Skeletal muscle cell (primary cell): Measurements from ENCODE around the gene TMEM200A.
A peak's percentile ranks its signal among the peaks of the same experiment; 100 is the strongest.
"Not testable (repeated sequence)": the region's sequence is repeated elsewhere in the genome, so short reads cannot be mapped to it uniquely, and the experiment has no call there.

Experiments
- DNase-seq: peaks from one replicate; pipeline ENCODE4 v3.0.0-alpha.2; 2010; ENCODE audit warnings: low read depth
- H3K4me3 ChIP-seq: 2 replicates; pipeline ENCODE4 v1.5.1; 2011; ENCODE audit warnings: low read depth, mild to moderate bottlenecking, control low read depth, low read length, moderate library complexity

TMEM200A gene

GRCh38 chr6:130365166-130366106 is at the start of gene TMEM200A:
Gene TMEM200A, plus strand, starts transcription at chr6:130366017. Its CDS starts 74,406 bp downstream, at chr6:130440423.
- H3K4me3 ChIP-seq = peak within 1 kb of the TSS; percentile 78
- no peak for DNase-seq

DNA sequence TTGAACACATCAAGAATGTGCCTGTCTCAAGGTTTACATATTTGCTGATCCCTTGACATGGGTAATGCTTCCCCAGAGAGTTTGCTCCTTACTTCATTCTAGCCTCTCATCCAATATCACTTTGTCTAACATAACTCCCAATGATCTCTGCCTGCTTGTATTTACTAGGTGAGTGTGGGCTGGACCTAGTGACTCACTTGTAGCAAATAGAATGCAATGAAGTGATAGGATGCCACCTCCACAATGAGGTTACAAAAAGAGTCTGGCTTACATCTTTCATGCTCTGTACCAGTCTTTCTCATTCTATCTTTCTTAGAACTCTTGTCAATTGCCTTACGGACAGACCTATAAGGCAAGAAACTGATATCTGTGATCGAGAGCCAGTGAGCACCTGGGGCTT is 44.9 kb upstream of the TMEM200A start:
- no peak for DNase-seq

DNA sequence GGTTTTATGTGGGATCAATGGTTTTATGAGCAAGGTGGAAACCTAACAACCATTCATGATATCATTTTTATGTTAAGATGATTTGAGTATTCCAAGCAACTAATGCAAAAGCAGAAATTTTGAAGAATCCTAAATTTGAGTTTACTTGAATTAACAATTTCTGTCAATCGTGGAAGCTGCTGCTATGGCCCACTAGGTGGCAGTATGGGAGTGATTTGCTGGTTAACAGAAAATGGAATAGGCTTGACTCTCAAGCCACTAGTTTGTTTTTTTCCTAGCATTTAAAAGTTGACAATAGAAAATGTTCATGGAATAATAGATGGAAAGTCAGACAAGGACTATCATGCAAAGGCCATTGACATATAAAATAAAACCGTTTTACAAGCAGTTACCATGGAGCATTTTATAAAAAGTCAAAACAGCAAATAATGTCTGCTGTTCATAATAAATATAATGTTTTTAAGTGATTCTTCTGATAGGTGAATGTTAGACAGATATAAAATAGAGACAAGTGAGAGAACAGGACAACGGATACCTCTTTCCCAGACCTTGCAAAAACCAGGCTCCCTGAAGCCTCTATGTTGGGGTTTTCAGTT is 43.0 kb upstream of the TMEM200A start:
- H3K4me3 ChIP-seq = no peak overlapping the region

More for the DNA sequence above, 44.9 kb upstream of the TMEM200A start:
- no peak overlapping the region for H3K4me3 ChIP-seq

GRCh38 chr6:130324657-130325056 is 41.2 kb upstream of the TMEM200A start:
- peak; percentile 65 for DNase-seq
- no peak overlapping the region for H3K4me3 ChIP-seq

More for the DNA sequence above, 43.0 kb upstream of the TMEM200A start:
- peak; percentile 30 for DNase-seq

- H3K4me3 ChIP-seq = no peak overlapping the region
- no peak for DNase-seq
Observed at GRCh38 chr6:130326496-130326895, 39.3 kb upstream of the TMEM200A start.

- DNase-seq = no peak
- H3K4me3 ChIP-seq = no peak overlapping the region
Observed at GRCh38 chr6:130337534-130337933, 28.3 kb upstream of the TMEM200A start.

DNA sequence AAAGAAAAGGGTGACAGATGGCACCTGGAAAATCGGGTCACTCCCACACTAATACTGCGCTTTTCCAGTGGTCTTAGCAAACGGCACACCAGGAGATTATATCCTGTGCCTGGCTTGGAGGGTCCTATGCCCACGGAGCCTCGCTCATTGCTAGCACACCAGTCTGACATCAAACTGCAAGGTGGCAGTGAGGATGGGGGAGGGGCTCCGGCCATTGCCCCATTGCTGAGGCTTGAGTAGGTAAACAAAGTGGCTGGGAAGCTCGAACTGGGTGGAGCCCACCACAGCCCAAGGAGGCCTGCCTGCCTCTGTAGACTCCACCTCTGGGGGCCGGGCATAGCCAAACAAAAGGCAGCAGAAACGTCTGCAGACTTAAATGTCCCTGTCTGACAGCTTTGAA is 19.5 kb upstream of the TMEM200A start:
- not testable (repeated sequence) for DNase-seq, H3K4me3 ChIP-seq

DNA sequence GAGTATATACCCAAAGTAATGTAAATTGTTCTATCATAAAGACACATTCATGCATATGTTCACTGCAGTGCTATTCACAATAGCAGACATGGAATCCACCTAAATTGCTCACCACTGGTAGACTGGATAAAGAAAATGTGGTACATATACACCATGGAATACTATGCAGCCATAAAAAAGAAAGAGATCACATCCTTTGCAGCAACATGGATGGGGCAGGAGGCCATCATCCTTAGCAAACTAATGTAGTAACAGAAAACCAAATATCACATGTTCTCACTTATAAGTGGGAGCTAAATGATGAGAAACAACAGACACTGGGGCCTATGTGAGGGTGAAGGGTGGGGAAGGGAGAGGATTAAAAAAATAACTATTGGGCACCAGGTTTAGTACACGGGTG is 11.5 kb upstream of the TMEM200A start:
- H3K4me3 ChIP-seq = no peak overlapping the region
- no peak for DNase-seq

GRCh38 chr6:130355572-130355971 is 10.2 kb upstream of the TMEM200A start:
- DNase-seq = no peak
- H3K4me3 ChIP-seq = no peak overlapping the region

DNA sequence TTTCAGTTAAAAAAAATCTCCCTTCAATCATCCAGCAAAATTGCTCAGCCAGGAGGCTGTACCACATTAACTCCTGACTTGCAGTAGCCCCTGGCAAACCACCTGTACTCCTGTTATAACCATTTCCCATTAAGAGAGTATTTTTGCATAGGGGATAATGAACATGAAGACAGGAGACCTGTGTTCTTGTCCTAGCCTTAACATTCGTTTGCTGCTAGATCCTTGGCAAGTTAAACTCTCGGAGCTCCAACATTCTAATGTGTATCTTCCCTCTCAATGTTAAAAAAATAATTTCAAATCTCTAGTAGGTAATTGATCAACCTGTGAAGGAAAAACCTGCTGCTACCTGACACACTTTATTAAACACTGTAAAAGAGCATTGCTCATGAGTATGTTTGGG is 8.4 kb upstream of the TMEM200A start:
- H3K4me3 ChIP-seq = no peak overlapping the region
- DNase-seq = no peak

DNA sequence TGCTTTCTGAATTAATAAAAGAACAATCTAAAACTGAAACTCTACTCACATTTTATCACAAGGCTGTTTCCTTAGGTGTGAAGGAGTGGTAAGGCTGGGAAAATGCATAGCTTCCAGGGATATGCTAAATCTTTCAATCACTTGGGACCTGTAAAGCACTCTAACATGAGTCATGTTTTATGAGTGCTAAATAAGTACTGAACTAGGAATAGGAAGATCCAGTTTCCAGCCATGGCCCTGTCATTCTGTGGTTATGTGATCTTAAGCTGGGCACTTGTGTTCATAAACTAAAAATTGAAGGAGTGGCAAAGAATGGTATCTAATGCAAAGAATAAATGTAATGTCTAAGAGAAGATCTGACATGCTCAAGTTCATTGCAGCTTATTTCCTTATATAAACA is 6.1 kb upstream of the TMEM200A start:
- no peak overlapping the region for H3K4me3 ChIP-seq
- DNase-seq = no peak

GRCh38 chr6:130362128-130362527 is 3.7 kb upstream of the TMEM200A start:
- no peak for DNase-seq

GRCh38 chr6:130364224-130364780 is 1.5 kb upstream of the TMEM200A start:
- DNase-seq = no peak
- H3K4me3 ChIP-seq = no peak overlapping the region

More at GRCh38 chr6:130362128-130362527, 3.7 kb upstream of the TMEM200A start:
- H3K4me3 ChIP-seq = no peak overlapping the region

DNA sequence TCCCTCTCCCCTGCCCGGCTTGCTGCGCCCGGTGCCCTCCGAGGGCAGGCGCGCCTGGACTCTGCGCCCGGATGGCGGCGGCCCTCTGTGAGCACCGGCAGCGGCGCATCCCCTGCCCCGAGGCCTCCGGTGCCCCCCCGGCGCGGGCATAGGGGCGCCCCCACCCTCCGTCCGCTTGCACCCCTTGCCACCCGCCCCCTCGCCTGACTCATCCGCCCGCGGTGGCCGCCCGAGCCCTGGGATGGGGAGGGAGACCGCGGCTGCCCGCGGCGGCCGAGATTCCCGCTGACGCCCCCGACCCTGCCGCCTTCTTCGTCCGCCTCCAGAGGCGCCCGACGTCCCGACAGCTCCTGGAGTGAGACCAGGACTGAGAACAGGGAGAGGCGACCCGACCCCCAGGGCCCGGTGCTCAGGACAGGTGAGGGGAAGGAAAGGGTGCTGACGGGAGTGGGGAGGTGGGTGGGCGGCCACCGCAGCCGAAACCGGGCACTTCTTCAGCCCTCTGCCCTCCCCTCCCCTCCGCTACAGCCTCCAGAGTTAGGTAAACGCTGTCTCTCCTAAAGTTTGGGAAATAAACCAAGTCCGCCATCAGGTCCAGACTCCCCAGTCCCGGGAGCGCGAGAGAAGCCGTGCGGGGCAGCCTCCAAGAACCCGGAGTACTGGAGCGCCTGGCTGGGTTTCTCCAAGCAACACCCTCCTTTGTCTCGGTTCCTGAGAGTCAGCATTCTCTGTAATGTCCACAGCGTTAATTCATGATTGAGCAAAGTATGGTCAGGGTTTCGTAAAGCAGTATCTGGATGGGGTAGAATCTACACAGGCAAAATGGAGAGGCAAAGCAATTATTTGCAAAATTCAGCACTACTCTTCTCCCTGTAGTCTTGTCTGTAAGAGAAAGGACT is 539 bp downstream of the TMEM200A start:
- H3K4me3 ChIP-seq = peak overlapping the region; percentile 78
- no peak for DNase-seq

DNA sequence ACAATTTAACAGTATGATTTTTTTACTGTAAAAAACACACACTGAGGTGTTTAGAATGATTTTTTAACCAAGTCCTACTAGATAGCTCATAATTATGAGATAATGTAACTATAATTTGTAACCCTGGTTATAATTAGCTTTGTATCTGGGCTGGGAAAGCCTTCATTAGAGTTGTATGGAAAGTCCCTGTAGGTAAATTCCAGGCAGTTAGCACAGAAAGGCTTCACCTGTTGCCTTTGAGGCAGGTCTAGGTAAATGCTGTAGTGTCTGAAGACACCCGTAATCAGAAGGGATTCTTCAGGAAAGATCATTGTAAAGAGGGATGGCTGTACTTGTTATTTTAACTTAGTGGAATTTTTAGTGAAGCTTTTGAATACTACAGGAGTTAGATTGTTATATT is 1.9 kb downstream of the TMEM200A start:
- peak overlapping the region; percentile 78 for H3K4me3 ChIP-seq
- DNase-seq = no peak

- no peak for DNase-seq
- H3K4me3 ChIP-seq = no peak overlapping the region
Observed at GRCh38 chr6:130368576-130368975, 2.8 kb downstream of the TMEM200A start.

DNA sequence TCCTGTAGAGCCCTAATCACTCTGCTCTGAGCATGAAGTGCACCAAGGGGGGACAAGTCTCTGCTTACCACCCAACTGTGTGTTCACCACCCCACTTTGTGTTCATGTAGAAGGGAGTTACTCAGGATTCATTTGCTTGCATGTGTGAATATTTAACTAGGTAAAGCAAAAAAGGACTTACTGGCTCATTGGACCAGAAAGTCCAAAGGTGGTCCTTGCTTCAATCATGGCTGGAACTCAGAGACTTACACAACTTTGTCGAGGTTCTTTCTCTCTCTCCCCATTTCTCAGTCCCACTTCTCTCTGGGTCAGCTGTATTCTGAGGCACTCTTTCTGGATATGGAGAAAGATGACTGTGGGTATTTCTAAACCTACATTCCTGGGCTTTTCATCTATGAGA is 4.0 kb downstream of the TMEM200A start:
- H3K4me3 ChIP-seq = no peak overlapping the region

GRCh38 chr6:130371921-130372420 is 6.2 kb downstream of the TMEM200A start:
- DNase-seq = no peak
- H3K4me3 ChIP-seq = no peak overlapping the region

More for the DNA sequence above, 4.0 kb downstream of the TMEM200A start:
- DNase-seq = no peak

GRCh38 chr6:130372786-130373185 is 7.0 kb downstream of the TMEM200A start:
- no peak overlapping the region for H3K4me3 ChIP-seq
- DNase-seq = no peak
